Measurements from ENCODE around the gene WDR86.

Gene WDR86

DNA sequence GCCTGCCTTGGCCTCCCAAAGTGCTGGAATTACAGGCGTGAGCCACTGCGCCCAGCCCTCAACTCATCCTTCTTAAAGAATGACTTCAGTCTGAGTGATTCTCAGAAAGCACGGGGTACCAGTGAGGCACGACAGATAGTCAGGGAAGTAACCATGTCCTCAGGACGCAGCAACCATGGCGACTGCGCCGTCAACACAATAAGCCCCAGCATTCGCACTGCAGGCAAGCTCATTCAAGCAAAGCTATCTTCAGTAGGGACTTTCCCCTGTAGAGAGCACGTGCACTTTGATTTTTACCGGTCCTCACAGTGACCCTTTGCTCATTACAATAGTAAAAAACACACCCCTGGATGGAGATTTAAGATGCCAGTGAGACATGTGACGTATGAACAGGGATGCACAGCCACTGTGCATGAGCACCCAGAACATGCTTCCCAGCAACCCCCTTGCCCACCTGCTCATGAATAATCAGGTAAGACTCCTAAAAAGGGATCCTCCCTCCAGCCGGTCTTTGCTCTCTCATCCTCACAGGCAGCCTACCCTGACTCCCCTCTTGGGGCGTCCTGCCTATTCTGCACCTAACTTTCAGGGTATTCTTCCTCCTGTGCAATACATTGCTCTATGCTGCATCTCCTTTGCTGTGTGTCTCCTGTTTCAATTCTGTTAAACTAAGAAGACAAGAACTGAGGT is 9.1 kb downstream of the WDR86 start:
- peaks cover 4% of the 10 kb centered on the region for H3K9me3 Mint-ChIP-seq
- no peaks in the 10 kb centered on the region for H3K36me3 Mint-ChIP-seq (ENCODE audit: low read depth)
- no peaks in the 10 kb centered on the region for H3K4me1 Mint-ChIP-seq (ENCODE audit: low read depth)
- no peak overlapping the region for H3K27ac Mint-ChIP-seq
- no peaks in the 10 kb centered on the region for H3K27me3 Mint-ChIP-seq (ENCODE audit: low read depth)
- H3K4me3 Mint-ChIP-seq, result no peak overlapping the region
- DNase-seq (ENCODE audit: low spot score), result no peak

DNA sequence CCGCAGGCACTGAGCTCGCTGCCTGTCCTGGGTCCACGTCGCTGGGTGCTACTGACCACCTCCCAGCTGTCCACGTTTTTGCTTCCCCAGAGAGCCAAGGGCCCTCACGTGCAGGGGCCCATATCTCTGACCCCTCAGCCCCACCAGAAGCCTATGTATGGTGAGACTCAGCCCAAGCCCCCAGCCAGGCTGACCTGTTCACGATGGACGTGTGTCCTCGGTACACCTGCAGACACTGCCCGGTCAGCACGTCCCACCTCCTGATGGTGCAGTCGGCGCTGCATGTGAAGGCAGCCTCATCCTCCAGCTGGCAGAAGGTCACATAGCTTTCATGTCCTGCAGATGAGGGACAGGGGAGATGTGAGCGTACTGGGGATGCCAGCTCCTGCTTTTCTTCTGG is 9.9 kb downstream of the WDR86 start:
- Mint-ChIP-seq H3K4me3 (no peak overlapping the region), H3K9me3 (peaks cover 4% of the 10 kb centered on the region), H3K27ac (no peak overlapping the region), H3K36me3 (ENCODE audit: low read depth) (no peaks in the 10 kb centered on the region), H3K27me3 (ENCODE audit: low read depth) (no peaks in the 10 kb centered on the region), H3K4me1 (ENCODE audit: low read depth) (no peaks in the 10 kb centered on the region)
- no peak for DNase-seq (ENCODE audit: low spot score)

DNA sequence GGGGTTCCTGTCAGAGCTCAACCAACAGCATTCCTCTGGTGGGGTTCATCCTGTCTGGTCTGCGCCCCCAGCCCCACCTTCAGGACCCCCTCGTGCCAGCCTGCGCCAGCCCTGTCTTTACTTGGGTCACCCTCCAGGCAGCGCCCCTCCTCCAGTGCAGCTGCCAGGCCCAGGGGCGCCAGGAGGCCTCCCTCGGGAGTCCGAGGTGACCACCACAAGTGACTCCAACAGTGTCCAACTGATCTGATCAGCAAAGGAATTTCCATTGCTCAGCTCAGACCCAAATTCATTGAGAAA is 10.6 kb downstream of the WDR86 start:
- no peaks in the 10 kb centered on the region for H3K36me3 Mint-ChIP-seq (ENCODE audit: low read depth)
- DNase-seq (ENCODE audit: low spot score), result no peak
- no peaks in the 10 kb centered on the region for H3K27me3 Mint-ChIP-seq (ENCODE audit: low read depth)
- H3K27ac Mint-ChIP-seq, result no peak overlapping the region
- H3K4me3 Mint-ChIP-seq, result no peak overlapping the region
- H3K9me3 Mint-ChIP-seq, result peaks cover 4% of the 10 kb centered on the region
- H3K4me1 Mint-ChIP-seq (ENCODE audit: low read depth), result no peaks in the 10 kb centered on the region

DNA sequence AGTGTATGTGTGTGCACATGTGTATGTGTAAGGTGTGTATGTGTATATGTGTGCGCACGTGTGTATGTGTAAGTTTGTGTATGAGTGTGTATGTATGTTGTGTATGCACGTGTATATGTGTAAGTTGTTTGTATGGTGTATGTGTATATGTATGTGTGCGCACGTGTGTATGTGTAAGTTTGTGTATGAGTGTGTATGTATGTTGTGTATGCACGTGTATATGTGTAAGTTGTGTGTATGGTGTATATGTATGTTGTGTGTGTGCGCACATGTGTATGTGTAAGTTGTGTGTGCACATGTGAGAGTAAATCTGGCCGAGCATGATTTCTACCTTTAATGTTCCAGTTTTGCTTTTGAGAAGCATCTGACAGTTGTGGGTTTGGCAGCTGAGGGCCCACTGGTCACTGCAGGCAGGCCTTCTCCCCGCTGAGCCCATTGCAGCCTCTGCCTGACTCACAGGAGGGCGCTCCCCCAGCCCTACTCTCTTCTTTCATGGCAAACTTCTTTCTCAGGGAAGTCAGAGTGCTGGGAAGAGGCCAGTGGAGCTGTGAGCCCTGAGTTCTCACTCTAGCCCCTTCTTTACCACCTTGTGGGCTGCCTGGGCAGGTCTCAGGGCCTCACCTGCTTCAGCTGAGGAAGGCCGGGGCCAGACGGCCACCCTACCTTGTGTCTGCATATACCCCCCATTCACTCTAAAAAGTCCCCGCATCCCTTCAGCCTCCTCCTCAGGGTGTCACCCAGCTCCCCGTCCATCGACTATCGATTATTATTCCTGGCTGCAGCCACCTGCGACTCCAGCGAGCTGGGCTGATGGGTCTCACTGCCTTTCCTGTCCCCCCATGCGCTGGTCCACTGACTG is 11.2 kb downstream of the WDR86 start:
- Mint-ChIP-seq H3K4me1 (ENCODE audit: low read depth) (no peaks in the 10 kb centered on the region), H3K27ac (no peak overlapping the region), H3K36me3 (ENCODE audit: low read depth) (no peaks in the 10 kb centered on the region), H3K27me3 (ENCODE audit: low read depth) (no peaks in the 10 kb centered on the region), H3K9me3 (peaks cover 4% of the 10 kb centered on the region), H3K4me3 (no peak overlapping the region)
- DNase-seq (ENCODE audit: low spot score), result no peak

DNA sequence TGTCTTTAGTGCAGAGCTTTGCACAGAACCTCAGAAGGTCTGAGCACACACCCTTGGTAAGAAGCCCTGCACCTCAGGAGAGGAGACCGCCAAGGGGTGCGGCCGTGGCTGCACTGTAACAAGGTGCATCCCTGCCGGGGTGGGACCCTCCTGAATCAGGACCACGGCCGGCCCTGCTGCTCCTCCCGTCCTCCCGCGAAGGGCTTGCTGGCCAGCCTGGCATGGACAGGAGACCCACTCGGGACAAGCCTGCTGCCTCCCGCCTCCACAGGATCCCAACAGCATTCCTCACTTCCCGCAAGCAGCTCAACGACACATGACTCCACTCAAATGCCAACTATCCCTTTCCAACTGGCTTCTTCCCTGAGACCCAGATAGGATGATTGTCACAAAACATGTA is 12.8 kb downstream of the WDR86 start:
- peaks cover 4% of the 10 kb centered on the region for H3K9me3 Mint-ChIP-seq
- H3K27me3 Mint-ChIP-seq (ENCODE audit: low read depth), result no peaks in the 10 kb centered on the region
- DNase-seq (ENCODE audit: low spot score), result no peak
- H3K36me3 Mint-ChIP-seq (ENCODE audit: low read depth), result no peaks in the 10 kb centered on the region
- no peak overlapping the region for H3K27ac Mint-ChIP-seq
- H3K4me1 Mint-ChIP-seq (ENCODE audit: low read depth), result no peaks in the 10 kb centered on the region
- H3K4me3 Mint-ChIP-seq, result no peak overlapping the region

DNA sequence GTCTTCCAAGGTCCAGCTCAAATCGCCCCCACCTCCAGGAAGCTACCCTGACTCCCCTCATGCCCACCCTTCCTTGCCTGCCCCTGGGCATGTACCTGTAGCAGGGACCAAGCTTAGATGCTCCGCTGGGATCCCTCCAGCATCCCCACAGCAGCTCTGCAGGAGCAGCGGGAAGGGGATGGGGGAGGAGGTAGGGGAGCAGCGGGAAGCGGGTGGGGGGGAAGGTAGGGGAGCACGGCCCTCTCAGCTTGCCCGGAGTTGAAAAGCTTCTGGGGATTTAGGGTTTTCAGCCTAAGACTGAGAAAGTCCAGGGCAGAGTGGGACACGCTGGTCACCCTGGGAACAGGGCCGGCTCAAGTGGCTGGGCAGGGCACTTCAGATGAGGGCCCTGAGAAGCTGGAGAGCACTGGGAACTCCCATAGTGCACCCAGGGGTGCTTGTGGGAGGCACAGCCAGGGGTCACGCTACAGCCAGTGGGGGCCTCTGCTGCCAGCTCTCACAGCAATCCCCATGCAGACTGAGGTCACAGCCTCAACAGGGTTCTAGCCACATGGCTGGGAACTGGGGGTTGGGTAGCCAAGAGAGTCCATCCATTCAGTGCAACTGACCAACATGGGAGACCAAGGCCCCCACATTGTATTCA is 13.4 kb downstream of the WDR86 start:
- no peak overlapping the region for H3K27ac Mint-ChIP-seq
- no peaks in the 10 kb centered on the region for H3K27me3 Mint-ChIP-seq (ENCODE audit: low read depth)
- no peak overlapping the region for H3K4me3 Mint-ChIP-seq
- DNase-seq (ENCODE audit: low spot score), result no peak
- peaks cover 4% of the 10 kb centered on the region for H3K9me3 Mint-ChIP-seq
- H3K36me3 Mint-ChIP-seq (ENCODE audit: low read depth), result no peaks in the 10 kb centered on the region
- no peaks in the 10 kb centered on the region for H3K4me1 Mint-ChIP-seq (ENCODE audit: low read depth)

DNA sequence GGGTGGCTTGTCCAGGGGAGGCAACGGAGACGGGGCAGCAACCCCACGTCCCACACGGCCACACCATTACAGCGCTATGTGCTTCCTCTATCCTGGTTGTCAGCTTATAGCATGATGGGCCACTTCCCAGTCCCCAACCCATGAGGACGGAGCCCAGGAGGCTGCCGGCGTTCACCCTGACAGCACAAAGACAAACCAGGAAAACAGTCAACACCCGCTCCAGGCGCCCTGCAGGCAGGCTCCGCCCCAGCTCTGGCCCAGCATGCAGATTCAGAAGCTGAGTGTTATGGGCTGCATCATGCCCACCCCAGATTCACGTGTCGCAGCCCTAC is 14.8 kb downstream of the WDR86 start:
- Mint-ChIP-seq H3K4me1 (ENCODE audit: low read depth) (no peaks in the 10 kb centered on the region), H3K9me3 (peaks cover 4% of the 10 kb centered on the region), H3K4me3 (no peak overlapping the region), H3K36me3 (ENCODE audit: low read depth) (no peaks in the 10 kb centered on the region), H3K27me3 (ENCODE audit: low read depth) (peaks cover 5% of the 10 kb centered on the region), H3K27ac (no peak overlapping the region)
- DNase-seq (ENCODE audit: low spot score), result no peak

DNA sequence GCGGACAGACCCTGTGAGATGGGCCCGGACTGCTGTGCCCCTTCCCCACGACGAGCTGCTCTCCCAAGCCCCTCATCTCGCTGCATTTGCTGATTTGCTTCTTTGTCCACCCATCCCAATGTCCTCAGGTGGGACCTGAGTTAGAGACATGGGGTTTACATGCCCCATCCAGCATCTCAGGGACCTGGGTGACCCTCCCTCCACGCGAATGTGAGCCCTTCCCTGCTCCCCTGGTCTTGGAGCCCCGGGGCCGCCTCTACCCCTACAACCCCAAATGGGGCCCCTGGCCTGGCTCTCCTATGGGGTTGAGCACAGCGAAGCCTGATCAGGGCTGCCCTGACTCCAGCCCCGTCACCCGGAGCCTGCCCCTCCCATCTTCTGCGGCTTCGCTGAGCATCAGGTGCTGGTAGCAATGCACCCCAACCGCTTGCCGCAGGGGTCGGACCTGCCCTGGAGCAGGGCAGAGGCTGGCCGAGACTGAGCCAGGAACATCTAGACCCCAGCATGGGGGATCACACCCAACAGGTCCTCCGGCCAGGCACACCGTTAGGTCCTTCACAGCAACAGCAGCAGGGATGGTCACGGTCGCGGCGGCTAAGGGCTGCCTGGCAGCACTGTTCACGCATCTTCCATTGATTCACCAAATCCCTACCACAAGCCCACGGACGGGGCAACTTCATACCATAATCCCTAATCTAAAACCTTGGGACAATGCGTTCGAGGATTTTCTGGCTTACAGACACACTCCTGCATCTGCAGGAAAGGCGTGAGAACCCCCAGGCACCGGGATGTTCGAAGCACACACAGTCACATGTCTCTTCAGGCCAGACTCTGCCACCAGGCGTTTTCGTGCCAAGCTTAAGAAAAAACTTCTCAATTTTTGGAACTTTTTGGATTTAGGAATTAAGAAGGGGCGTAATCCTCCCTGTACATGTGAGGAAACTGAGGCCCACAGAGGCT is 15.5 kb downstream of the WDR86 start:
- DNase-seq (ENCODE audit: low spot score), result no peak
- Mint-ChIP-seq H3K4me3 (no peak overlapping the region), H3K9me3 (peaks cover 4% of the 10 kb centered on the region), H3K4me1 (ENCODE audit: low read depth) (no peaks in the 10 kb centered on the region), H3K27me3 (ENCODE audit: low read depth) (peaks cover 5% of the 10 kb centered on the region), H3K36me3 (ENCODE audit: low read depth) (no peaks in the 10 kb centered on the region), H3K27ac (no peak overlapping the region)

DNA sequence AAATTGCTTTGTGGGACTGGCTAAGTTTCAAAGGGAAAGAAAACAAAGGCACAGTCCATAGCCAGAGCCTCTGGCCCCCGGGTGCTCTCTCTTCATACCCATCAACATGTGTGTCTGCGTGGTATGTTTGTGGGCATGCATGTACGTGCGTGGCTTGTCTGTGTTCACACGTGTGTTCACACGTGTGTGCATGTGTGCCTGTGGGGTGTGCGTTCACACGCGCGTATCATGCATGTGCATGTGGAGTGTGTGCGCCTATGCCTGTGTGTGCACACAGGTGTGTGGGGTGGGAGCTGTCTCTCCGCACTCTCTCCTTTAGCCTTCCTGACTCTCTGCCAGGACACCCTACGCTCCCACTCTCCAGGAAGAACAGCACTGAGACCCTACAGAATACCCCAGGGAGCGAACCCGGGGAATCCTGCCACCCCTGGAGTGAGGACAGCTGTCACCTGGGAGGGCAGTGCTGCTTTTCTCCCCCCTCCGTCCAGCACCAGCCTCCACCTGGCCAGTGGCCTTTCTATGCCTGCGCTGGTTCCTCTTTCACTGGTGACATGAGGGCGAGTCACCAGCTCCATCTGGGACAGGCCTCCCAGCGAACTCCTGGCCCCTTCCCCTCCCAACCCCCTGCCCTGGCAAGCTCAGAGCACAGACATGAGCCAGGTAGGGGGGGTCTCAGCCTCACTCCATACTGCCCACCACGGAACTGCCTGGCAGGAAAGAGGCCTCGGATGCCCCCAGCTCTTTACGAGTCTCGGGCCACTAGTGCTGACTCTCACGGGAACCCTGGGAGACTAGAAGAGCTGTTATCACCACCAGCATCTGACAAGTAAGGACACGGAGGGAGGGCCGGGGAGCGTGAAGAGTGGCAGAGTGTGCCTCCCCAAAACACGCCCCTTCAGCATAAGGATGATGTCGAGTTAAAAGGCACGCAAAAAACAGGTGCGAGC is 16.5 kb downstream of the WDR86 start:
- DNase-seq (ENCODE audit: low spot score), result no peak
- H3K4me1 Mint-ChIP-seq (ENCODE audit: low read depth), result no peaks in the 10 kb centered on the region
- H3K4me3 Mint-ChIP-seq, result no peak overlapping the region
- peaks cover 4% of the 10 kb centered on the region for H3K9me3 Mint-ChIP-seq
- H3K27ac Mint-ChIP-seq, result no peak overlapping the region
- H3K36me3 Mint-ChIP-seq (ENCODE audit: low read depth), result no peaks in the 10 kb centered on the region
- peaks cover 5% of the 10 kb centered on the region for H3K27me3 Mint-ChIP-seq (ENCODE audit: low read depth)

DNA sequence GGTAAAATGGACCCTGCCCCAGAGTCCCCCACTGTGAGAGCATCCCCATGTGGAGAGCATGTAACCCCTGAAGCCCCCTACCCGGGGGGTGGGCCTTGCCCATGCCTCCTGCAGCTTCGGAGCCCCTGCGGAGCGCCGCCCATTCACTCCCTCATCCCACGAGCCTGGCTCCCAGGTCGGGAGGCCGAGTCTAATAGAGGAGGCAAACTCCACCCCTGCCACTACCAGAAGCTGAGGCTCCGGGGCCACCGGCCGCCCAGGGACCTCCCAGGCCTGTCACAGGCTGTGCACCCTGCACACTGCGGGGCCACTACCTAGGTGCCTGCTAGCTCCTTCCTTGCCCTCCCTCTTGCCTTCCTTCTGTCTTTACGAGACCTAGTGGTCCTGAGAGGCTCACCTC is 17.4 kb downstream of the WDR86 start:
- Mint-ChIP-seq H3K4me1 (ENCODE audit: low read depth) (no peaks in the 10 kb centered on the region), H3K36me3 (ENCODE audit: low read depth) (no peaks in the 10 kb centered on the region), H3K9me3 (no peaks in the 10 kb centered on the region), H3K4me3 (no peak overlapping the region), H3K27me3 (ENCODE audit: low read depth) (peaks cover 5% of the 10 kb centered on the region), H3K27ac (no peak overlapping the region)
- no peak for DNase-seq (ENCODE audit: low spot score)

DNA sequence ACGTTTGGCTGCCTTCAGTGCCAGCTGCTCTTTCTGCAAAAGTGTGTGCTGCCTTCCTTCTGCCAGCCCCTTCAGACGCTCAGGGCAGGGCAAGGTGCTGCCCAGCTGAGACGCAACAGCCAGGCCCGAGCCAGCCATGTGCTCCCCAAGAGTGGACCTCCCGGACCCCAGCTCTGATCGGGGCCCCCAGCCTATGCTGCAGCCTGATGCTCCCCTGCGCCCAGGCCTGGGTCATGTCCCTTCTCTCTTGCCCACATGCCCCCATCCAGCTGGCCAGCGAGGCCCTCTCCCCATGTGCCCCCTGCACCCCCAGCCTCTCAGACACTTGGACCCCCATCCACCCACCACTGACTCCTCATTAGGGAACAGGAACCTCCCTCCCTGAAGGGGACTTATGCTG is 17.8 kb downstream of the WDR86 start:
- Mint-ChIP-seq H3K36me3 (ENCODE audit: low read depth) (no peaks in the 10 kb centered on the region), H3K27me3 (ENCODE audit: low read depth) (peaks cover 5% of the 10 kb centered on the region), H3K27ac (no peak overlapping the region), H3K4me1 (ENCODE audit: low read depth) (no peaks in the 10 kb centered on the region), H3K9me3 (no peaks in the 10 kb centered on the region), H3K4me3 (no peak overlapping the region)
- DNase-seq (ENCODE audit: low spot score), result no peak

DNA sequence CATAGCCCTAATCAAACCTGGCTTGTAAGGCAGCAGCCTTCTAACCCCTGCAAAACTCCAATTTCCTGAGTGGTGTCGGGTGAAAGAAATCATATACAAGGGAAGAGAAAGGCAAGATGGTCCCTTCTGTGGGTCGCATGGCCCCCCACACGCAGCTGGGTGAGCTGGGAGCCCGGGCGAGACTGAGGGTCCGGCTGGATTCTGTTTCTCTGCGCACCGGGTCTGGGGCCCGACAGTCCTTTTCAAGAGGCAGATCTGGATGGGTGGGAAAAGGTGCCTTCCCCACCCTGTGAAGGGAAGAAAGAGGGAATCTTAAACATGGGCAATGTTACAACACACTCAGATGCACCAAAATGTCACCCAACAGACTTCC is 18.5 kb downstream of the WDR86 start:
- peaks cover 5% of the 10 kb centered on the region for H3K27me3 Mint-ChIP-seq (ENCODE audit: low read depth)
- no peaks in the 10 kb centered on the region for H3K36me3 Mint-ChIP-seq (ENCODE audit: low read depth)
- DNase-seq (ENCODE audit: low spot score), result no peak
- no peaks in the 10 kb centered on the region for H3K9me3 Mint-ChIP-seq
- no peaks in the 10 kb centered on the region for H3K4me1 Mint-ChIP-seq (ENCODE audit: low read depth)
- H3K4me3 Mint-ChIP-seq, result no peak overlapping the region
- no peak overlapping the region for H3K27ac Mint-ChIP-seq

Measured in T-helper 2 cell treated with Interferon-gamma antibody and Interleukin-4, amounts not matched to agents 5 μg/mL and 100 μg/mL, for 36 hours (primary cell).